ENCODE results near the gene ZFAND6. TPM values are rescaled to one million over a fixed set of nuclear protein-coding genes. Genes with fewer than 3 reads are reported as not detected.

Gene ZFAND6
- total and polyA plus RNA-seq, 10 donors, result 68.0 to 154 (median 89.2) TPM

DNA sequence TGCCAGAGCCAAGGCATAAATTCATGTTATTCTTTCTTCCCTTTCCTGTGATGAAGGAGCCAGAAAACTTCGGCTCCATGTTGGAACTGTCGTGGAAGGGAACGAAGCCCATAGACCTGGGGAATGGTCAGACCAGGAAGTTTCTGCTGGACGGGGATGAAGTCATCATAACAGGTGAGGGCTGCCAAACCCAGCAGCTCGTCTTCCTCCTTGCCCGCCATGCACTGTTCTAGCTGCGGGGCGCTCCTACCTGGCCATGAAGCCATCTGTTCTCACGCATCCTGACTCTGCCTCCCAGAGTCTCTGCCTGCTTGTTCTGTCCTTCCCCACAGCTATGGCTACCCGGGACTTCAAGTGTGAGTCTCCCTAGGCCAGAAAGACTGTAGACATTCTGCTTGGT lies 121.5 kb downstream of the ZFAND6 start:
- Histone ChIP-seq H3K4me1 (no peaks in the 10 kb centered on the region), H3K9me3 (peaks cover 0 to 3% (median 0%) of the 10 kb centered on the region in 8 donors), H3K27ac (no peak overlapping the region), H3K27me3 (replicated peaks in 1 of 7) (no peaks in the 10 kb centered on the region), H3K4me3 (no peak overlapping the region), H3K36me3 (peaks cover 0 to 100% (median 19%) of the 10 kb centered on the region in 6 donors)
- intact Hi-C loops (cut with DNase I; ENCODE audit: low total_unique reads), result no loop called here
- TF ChIP-seq POLR2AphosphoS5 (IDR thresholded peaks at IDR 0.05) (no peak), POLR2A (IDR thresholded peaks at IDR 0.05) (no peak)
- TF ChIP-seq, protein P1, sequence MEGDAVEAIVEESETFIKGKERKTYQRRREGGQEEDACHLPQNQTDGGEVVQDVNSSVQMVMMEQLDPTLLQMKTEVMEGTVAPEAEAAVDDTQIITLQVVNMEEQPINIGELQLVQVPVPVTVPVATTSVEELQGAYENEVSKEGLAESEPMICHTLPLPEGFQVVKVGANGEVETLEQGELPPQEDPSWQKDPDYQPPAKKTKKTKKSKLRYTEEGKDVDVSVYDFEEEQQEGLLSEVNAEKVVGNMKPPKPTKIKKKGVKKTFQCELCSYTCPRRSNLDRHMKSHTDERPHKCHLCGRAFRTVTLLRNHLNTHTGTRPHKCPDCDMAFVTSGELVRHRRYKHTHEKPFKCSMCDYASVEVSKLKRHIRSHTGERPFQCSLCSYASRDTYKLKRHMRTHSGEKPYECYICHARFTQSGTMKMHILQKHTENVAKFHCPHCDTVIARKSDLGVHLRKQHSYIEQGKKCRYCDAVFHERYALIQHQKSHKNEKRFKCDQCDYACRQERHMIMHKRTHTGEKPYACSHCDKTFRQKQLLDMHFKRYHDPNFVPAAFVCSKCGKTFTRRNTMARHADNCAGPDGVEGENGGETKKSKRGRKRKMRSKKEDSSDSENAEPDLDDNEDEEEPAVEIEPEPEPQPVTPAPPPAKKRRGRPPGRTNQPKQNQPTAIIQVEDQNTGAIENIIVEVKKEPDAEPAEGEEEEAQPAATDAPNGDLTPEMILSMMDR (IDR thresholded peaks at IDR 0.05 in 8 of 11, conservative IDR thresholded peaks at IDR 0.05 in 3 of 11), result no peak
- 89 to 96% (median 95%) methylated on average over 9 to 10 of the region's 10 CpGs for WGBS, 5 donors
- no peak for DNase-seq

GRCh38 chr15:80182611-80183261 lies 123.3 kb downstream of the ZFAND6 start:
- H3K36me3 ChIP-seq, result peaks cover 0 to 100% (median 28%) of the 10 kb centered on the region in 6 donors
- 86 to 93% (median 89%) methylated on average over 5 of the region's 5 CpGs for WGBS, 5 donors
- no peaks in the 10 kb centered on the region for H3K4me1 ChIP-seq
- H3K4me3 ChIP-seq, result no peak overlapping the region
- no peaks in the 10 kb centered on the region for H3K27me3 ChIP-seq (replicated peaks in 1 of 7)
- DNase-seq, result no peak
- intact Hi-C loops (cut with DNase I; ENCODE audit: low total_unique reads), result no loop called here
- no peak overlapping the region for H3K27ac ChIP-seq
- no peak for TF ChIP-seq POLR2A (IDR thresholded peaks at IDR 0.05)
- TF ChIP-seq POLR2AphosphoS5 (IDR thresholded peaks at IDR 0.05), result no peak
- peaks cover 0 to 3% (median 0%) of the 10 kb centered on the region in 8 donors for H3K9me3 ChIP-seq

DNA sequence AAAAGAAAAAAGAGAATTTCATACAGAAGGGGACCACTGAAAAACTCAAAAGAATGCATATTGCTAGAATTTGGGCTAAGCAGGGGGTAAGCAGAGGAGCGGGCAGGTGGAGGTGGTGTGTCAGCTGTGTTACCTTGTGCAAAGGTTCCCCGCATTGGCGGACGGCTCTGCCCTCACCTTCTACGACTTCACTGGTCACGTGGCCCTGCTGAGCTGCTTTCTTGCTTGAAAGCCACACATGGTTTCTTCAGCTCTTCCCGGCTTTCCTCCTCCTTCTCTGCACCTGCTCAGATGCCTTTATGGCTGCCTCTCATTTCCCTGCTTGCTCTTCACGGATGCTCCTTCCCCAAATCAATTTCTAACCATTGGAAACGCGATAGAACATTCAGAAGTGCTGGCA lies 123.8 kb downstream of the ZFAND6 start:
- Histone ChIP-seq H3K4me3 (no peak overlapping the region), H3K27ac (no peak overlapping the region), H3K9me3 (peaks cover 0 to 3% (median 0%) of the 10 kb centered on the region in 8 donors), H3K4me1 (no peaks in the 10 kb centered on the region), H3K27me3 (replicated peaks in 1 of 7) (no peaks in the 10 kb centered on the region), H3K36me3 (peaks cover 0 to 100% (median 29%) of the 10 kb centered on the region in 6 donors)
- intact Hi-C loops (cut with DNase I; ENCODE audit: low total_unique reads), result no loop called here
- WGBS, 5 donors, result 92 to 95% (median 95%) methylated on average over 10 of the region's 10 CpGs
- TF ChIP-seq POLR2AphosphoS5 (IDR thresholded peaks at IDR 0.05), result no peak
- TF ChIP-seq, protein P1 (IDR thresholded peaks at IDR 0.05 in 8 of 11, conservative IDR thresholded peaks at IDR 0.05 in 3 of 11), result no peak
- no peak for DNase-seq

DNA sequence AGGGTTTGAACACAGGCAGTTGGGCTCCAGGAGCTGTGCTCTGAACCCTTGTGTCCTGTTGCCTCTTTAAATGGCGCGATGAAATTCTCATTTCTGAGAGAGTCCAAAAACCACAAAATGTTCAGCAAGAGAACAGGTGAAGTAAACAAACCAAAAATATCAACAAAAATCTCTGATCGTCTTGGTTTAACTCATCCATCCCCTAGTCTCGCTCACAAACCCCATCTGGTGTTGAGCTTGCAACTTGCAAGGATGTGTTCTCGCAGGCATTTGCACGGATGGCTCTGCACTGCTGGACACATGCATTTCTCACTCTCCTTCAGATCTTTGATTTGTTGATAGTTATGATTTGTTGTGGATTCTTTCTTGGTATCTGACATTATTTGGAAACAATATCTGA lies 124.4 kb downstream of the ZFAND6 start:
- DNase-seq, result no peak
- no peaks in the 10 kb centered on the region for H3K27me3 ChIP-seq (replicated peaks in 1 of 7)
- H3K9me3 ChIP-seq, result peaks cover 0 to 3% (median 0%) of the 10 kb centered on the region in 8 donors
- TF ChIP-seq POLR2A (IDR thresholded peaks at IDR 0.05), result no peak
- TF ChIP-seq POLR2AphosphoS5 (IDR thresholded peaks at IDR 0.05), result no peak
- TF ChIP-seq, protein P1 (IDR thresholded peaks at IDR 0.05 in 8 of 11, conservative IDR thresholded peaks at IDR 0.05 in 3 of 11), result no peak
- H3K4me1 ChIP-seq, result no peaks in the 10 kb centered on the region
- no peak overlapping the region for H3K4me3 ChIP-seq
- H3K36me3 ChIP-seq, result peaks cover 0 to 98% (median 29%) of the 10 kb centered on the region in 6 donors
- no peak overlapping the region for H3K27ac ChIP-seq
- 85 to 91% (median 88%) methylated on average over 6 of the region's 6 CpGs for WGBS, 5 donors
- intact Hi-C loops (cut with DNase I; ENCODE audit: low total_unique reads), result no loop called here
